ENCODE results near the gene PICK1.

DNA sequence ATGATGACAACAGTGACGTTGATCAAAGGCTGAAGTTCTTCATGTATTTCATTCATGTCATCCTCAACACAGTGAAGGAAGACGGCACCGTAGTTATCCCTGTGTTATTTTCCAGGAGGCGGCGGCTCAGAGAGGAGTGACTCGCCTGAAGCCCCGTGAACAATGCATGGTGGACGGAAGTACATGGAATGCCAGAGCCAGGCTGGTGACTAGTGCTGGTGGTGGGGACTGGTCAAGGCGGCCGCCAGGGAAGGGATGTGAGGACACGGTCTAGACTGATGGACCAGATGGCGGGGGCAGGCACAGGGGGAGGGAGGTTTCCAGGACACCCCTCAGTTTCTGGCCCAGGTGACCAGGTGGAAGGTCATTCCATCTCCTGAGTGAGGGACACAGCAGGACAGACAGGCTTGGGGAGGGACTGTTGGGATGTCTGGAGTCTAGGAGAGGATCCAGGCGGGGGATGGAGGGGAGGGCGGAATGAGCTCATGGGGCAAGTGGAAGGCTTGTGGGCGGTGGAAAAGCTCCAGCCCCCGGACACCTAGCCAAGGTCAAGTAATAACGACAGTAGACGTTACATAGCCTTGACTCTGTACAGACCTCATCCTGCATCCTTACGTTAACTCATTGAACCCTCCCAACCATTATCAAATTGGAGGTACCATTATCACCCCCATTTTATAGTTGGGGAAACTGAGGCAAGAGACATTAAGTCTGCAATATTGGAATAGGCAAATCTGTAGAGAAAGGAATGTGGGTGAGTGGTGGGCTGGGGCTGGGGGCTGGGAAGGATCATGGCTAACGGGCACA is 16.0 kb upstream of the PICK1 start:
- TF ChIP-seq, protein P1, sequence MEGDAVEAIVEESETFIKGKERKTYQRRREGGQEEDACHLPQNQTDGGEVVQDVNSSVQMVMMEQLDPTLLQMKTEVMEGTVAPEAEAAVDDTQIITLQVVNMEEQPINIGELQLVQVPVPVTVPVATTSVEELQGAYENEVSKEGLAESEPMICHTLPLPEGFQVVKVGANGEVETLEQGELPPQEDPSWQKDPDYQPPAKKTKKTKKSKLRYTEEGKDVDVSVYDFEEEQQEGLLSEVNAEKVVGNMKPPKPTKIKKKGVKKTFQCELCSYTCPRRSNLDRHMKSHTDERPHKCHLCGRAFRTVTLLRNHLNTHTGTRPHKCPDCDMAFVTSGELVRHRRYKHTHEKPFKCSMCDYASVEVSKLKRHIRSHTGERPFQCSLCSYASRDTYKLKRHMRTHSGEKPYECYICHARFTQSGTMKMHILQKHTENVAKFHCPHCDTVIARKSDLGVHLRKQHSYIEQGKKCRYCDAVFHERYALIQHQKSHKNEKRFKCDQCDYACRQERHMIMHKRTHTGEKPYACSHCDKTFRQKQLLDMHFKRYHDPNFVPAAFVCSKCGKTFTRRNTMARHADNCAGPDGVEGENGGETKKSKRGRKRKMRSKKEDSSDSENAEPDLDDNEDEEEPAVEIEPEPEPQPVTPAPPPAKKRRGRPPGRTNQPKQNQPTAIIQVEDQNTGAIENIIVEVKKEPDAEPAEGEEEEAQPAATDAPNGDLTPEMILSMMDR (conservative IDR thresholded peaks at IDR 0.05; ENCODE audit: low read depth, low read length): no peak
- TF ChIP-seq EZH2 (IDR thresholded peaks at IDR 0.05; ENCODE audit: borderline replicate concordance, low read depth, low read length, poor library complexity, severe bottlenecking): no peak

Measured in A673 (cell line).